ENCODE results near the gene MYO1E.

Gene MYO1E

GRCh38 chr15:59255680-59256336, 116.9 kb downstream of the MYO1E start:
- Histone ChIP-seq H3K36me3 (ENCODE audit: control insufficient read depth in 1 of 2, insufficient read depth in 2 of 2, low read length in 2 of 2) (no peaks in the 10 kb centered on the region), H3K27me3 (ENCODE audit: control insufficient read depth in 1 of 2, insufficient read depth in 2 of 2, low read length in 2 of 2) (no peaks in the 10 kb centered on the region), H3K4me1 (ENCODE audit: control insufficient read depth in 1 of 2, insufficient read depth in 2 of 2, low read length in 2 of 2) (peaks cover 14 to 31% of the 10 kb centered on the region in 2 donors), H3K9me3 (ENCODE audit: control insufficient read depth in 1 of 2, low read length in 2 of 2) (no peaks in the 10 kb centered on the region), H3K27ac (ENCODE audit: low read depth, low read length) (peak overlapping the region; percentile 50), H3K9ac (ENCODE audit: low read depth in 1 of 2, low read length in 2 of 2) (no peak overlapping the region), H3K4me3 (ENCODE audit: low read depth in 1 of 2, low read length in 2 of 2) (no peak overlapping the region)

DNA sequence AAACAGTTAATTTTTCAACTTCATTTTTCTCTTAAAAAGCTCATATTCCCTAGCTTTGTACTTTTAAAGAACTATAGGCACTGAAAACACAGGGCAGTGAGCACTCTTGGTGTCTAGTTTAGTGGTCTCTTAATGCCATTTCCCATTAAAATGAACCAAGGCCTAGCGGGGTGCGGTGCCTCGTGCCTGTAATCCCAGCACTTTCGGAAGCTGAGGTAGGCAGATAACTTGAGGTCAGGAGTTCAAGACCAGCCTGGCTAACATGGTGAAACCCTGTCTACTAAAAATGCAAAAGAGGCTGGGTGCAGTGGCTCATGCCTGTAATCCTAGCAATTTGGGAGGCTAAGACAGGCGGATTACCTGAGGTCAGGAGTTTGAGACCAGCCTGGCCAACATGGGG, 120.5 kb downstream of the MYO1E start:
- H3K4me1 ChIP-seq (ENCODE audit: control insufficient read depth in 1 of 2, insufficient read depth in 2 of 2, low read length in 2 of 2), result peaks cover 13 to 36% of the 10 kb centered on the region in 2 donors
- no peaks in the 10 kb centered on the region for H3K9me3 ChIP-seq (ENCODE audit: control insufficient read depth in 1 of 2, low read length in 2 of 2)
- no peak overlapping the region for H3K27ac ChIP-seq (ENCODE audit: low read depth, low read length)
- H3K9ac ChIP-seq (ENCODE audit: low read depth in 1 of 2, low read length in 2 of 2), result no peak overlapping the region
- no peaks in the 10 kb centered on the region for H3K27me3 ChIP-seq (ENCODE audit: control insufficient read depth in 1 of 2, insufficient read depth in 2 of 2, low read length in 2 of 2)
- no peak overlapping the region for H3K4me3 ChIP-seq (ENCODE audit: low read depth in 1 of 2, low read length in 2 of 2)
- peaks cover 0 to 7% of the 10 kb centered on the region in 2 donors for H3K36me3 ChIP-seq (ENCODE audit: control insufficient read depth in 1 of 2, insufficient read depth in 2 of 2, low read length in 2 of 2)

DNA sequence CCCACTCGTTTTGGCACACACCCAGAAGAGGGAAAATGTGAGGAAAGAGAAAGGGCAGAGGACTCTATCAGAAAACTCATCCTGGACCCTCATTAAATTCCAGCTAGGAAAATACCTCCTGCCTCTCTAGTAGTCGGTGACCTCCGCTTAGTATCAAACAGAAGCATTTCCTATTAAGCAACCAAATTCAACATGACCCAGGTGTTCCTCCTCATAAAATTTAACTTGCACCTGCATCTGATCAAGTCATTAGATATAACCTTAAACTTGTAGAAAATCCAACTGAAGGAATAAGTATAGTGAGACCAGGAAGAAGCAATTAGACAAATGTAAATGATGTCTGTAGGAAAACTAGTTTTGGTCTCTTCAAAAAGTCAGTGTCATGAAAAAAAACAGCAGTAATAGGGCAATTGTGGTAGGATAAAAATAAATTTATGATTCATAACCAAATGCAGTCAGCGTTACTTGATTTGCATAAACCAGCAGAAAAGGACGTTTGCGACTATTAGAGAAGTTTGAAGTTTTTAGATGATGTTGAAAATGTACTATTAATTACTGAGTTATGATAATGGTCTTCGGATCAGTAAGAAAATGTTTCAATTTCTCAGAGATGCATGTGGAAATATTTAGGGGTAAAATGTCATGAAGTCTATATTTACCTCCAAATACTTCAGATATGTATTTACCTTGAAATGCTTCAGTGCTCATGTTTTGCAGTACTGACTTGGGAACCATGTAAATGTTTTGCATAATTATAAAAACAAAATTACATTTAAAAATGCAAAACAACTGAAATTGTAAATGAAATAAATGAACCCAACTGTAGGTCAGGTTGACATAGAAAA, 121.4 kb downstream of the MYO1E start:
- no peak overlapping the region for H3K9ac ChIP-seq (ENCODE audit: low read depth in 1 of 2, low read length in 2 of 2)
- H3K4me3 ChIP-seq (ENCODE audit: low read depth in 1 of 2, low read length in 2 of 2), result no peak overlapping the region
- no peak overlapping the region for H3K27ac ChIP-seq (ENCODE audit: low read depth, low read length)
- H3K4me1 ChIP-seq (ENCODE audit: control insufficient read depth in 1 of 2, insufficient read depth in 2 of 2, low read length in 2 of 2), result peaks cover 8 to 31% of the 10 kb centered on the region in 2 donors
- H3K36me3 ChIP-seq (ENCODE audit: control insufficient read depth in 1 of 2, insufficient read depth in 2 of 2, low read length in 2 of 2), result peaks cover 0 to 7% of the 10 kb centered on the region in 2 donors
- no peaks in the 10 kb centered on the region for H3K27me3 ChIP-seq (ENCODE audit: control insufficient read depth in 1 of 2, insufficient read depth in 2 of 2, low read length in 2 of 2)
- H3K9me3 ChIP-seq (ENCODE audit: control insufficient read depth in 1 of 2, low read length in 2 of 2), result no peaks in the 10 kb centered on the region

- Histone ChIP-seq H3K36me3 (ENCODE audit: control insufficient read depth in 1 of 2, insufficient read depth in 2 of 2, low read length in 2 of 2) (peaks cover 0 to 7% of the 10 kb centered on the region in 2 donors), H3K9me3 (ENCODE audit: control insufficient read depth in 1 of 2, low read length in 2 of 2) (no peaks in the 10 kb centered on the region), H3K9ac (ENCODE audit: low read depth in 1 of 2, low read length in 2 of 2) (no peak overlapping the region), H3K27ac (ENCODE audit: low read depth, low read length) (no peak overlapping the region), H3K4me1 (ENCODE audit: control insufficient read depth in 1 of 2, insufficient read depth in 2 of 2, low read length in 2 of 2) (peaks cover 4 to 26% of the 10 kb centered on the region in 2 donors), H3K4me3 (ENCODE audit: low read depth in 1 of 2, low read length in 2 of 2) (no peak overlapping the region), H3K27me3 (ENCODE audit: control insufficient read depth in 1 of 2, insufficient read depth in 2 of 2, low read length in 2 of 2) (no peaks in the 10 kb centered on the region)
Observed at GRCh38 chr15:59250249-59250648, 122.4 kb downstream of the MYO1E start.

DNA sequence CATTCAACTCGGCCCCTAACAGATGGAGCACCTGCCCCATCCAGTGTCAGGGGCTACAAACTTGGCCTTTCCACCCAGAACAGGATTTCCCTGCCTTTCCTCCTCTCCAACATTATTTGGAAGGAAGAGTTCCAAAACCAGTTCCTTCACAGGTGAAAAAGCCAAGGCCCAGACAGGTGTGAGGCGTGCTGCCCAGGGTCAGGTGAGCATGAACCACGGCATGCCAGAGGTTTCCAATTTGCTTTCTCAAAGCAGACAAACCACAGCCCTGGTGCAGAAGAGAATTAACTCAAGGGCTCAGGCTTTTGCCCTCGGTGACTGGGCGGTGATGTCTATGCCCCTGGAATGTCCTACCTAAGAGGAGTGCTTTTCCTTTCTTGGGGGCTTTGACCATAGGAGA, 122.9 kb downstream of the MYO1E start:
- Histone ChIP-seq H3K27me3 (ENCODE audit: control insufficient read depth in 1 of 2, insufficient read depth in 2 of 2, low read length in 2 of 2) (no peaks in the 10 kb centered on the region), H3K36me3 (ENCODE audit: control insufficient read depth in 1 of 2, insufficient read depth in 2 of 2, low read length in 2 of 2) (peaks cover 0 to 7% of the 10 kb centered on the region in 2 donors), H3K9me3 (ENCODE audit: control insufficient read depth in 1 of 2, low read length in 2 of 2) (no peaks in the 10 kb centered on the region), H3K4me3 (ENCODE audit: low read depth in 1 of 2, low read length in 2 of 2) (no peak overlapping the region), H3K4me1 (ENCODE audit: control insufficient read depth in 1 of 2, insufficient read depth in 2 of 2, low read length in 2 of 2) (peaks cover 4 to 27% of the 10 kb centered on the region in 2 donors), H3K9ac (ENCODE audit: low read depth in 1 of 2, low read length in 2 of 2) (no peak overlapping the region), H3K27ac (ENCODE audit: low read depth, low read length) (no peak overlapping the region)

DNA sequence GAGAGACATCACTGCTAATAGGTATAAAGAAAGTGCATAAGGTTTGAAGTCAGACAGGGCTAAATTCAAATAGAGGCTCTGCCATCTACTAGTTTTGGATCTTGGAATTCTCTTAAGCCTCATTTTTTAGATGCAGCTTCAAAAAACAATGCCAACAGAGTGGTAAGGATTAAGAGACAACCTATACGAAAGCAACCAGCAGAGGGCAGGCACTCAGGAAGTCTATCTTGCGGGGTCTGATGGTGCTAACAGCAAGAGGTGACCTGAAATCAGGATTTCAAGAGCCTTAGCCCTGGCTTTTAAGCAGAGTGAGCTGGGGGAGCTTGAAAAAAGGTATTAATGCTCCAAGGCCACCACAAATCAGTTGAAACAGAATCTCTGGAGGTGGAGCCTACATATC, 125.3 kb downstream of the MYO1E start:
- H3K4me1 ChIP-seq (ENCODE audit: control insufficient read depth in 1 of 2, insufficient read depth in 2 of 2, low read length in 2 of 2), result peaks cover 4 to 32% of the 10 kb centered on the region in 2 donors
- no peak overlapping the region for H3K4me3 ChIP-seq (ENCODE audit: low read depth in 1 of 2, low read length in 2 of 2)
- no peak overlapping the region for H3K27ac ChIP-seq (ENCODE audit: low read depth, low read length)
- no peaks in the 10 kb centered on the region for H3K9me3 ChIP-seq (ENCODE audit: control insufficient read depth in 1 of 2, low read length in 2 of 2)
- H3K9ac ChIP-seq (ENCODE audit: low read depth in 1 of 2, low read length in 2 of 2), result no peak overlapping the region
- H3K27me3 ChIP-seq (ENCODE audit: control insufficient read depth in 1 of 2, insufficient read depth in 2 of 2, low read length in 2 of 2), result no peaks in the 10 kb centered on the region
- H3K36me3 ChIP-seq (ENCODE audit: control insufficient read depth in 1 of 2, insufficient read depth in 2 of 2, low read length in 2 of 2), result peaks cover 0 to 7% of the 10 kb centered on the region in 2 donors

DNA sequence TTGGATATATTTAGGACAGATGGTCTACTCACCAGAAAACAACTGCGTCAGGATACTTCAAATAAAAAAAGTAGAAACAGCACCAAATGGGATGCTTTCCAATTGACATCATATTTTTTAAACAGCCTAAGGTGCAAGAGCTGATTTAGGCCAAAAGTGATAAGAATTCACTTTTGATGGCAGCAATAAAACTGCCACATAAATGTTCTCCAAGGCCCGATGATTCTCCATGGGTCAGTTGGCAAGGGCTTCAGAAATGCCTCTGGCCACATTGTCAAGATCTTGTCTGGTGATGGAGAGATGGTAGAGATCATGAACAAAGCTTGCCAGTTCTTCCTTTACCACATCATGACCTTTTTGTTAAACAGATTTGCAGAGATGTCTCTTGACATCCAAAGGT, 127.1 kb downstream of the MYO1E start:
- Histone ChIP-seq H3K27ac (ENCODE audit: low read depth, low read length) (no peak overlapping the region), H3K4me1 (ENCODE audit: control insufficient read depth in 1 of 2, insufficient read depth in 2 of 2, low read length in 2 of 2) (peaks cover 4 to 23% of the 10 kb centered on the region in 2 donors), H3K9me3 (ENCODE audit: control insufficient read depth in 1 of 2, low read length in 2 of 2) (no peaks in the 10 kb centered on the region), H3K9ac (ENCODE audit: low read depth in 1 of 2, low read length in 2 of 2) (no peak overlapping the region), H3K36me3 (ENCODE audit: control insufficient read depth in 1 of 2, insufficient read depth in 2 of 2, low read length in 2 of 2) (peaks cover 0 to 7% of the 10 kb centered on the region in 2 donors), H3K4me3 (ENCODE audit: low read depth in 1 of 2, low read length in 2 of 2) (no peak overlapping the region), H3K27me3 (ENCODE audit: control insufficient read depth in 1 of 2, insufficient read depth in 2 of 2, low read length in 2 of 2) (no peaks in the 10 kb centered on the region)

- peaks cover 4 to 12% of the 10 kb centered on the region in 2 donors for H3K4me1 ChIP-seq (ENCODE audit: control insufficient read depth in 1 of 2, insufficient read depth in 2 of 2, low read length in 2 of 2)
- H3K36me3 ChIP-seq (ENCODE audit: control insufficient read depth in 1 of 2, insufficient read depth in 2 of 2, low read length in 2 of 2), result no peaks in the 10 kb centered on the region
- H3K27ac ChIP-seq (ENCODE audit: low read depth, low read length), result no peak overlapping the region
- no peak overlapping the region for H3K9ac ChIP-seq (ENCODE audit: low read depth in 1 of 2, low read length in 2 of 2)
- H3K4me3 ChIP-seq (ENCODE audit: low read depth in 1 of 2, low read length in 2 of 2), result no peak overlapping the region
- no peaks in the 10 kb centered on the region for H3K27me3 ChIP-seq (ENCODE audit: control insufficient read depth in 1 of 2, insufficient read depth in 2 of 2, low read length in 2 of 2)
- no peaks in the 10 kb centered on the region for H3K9me3 ChIP-seq (ENCODE audit: control insufficient read depth in 1 of 2, low read length in 2 of 2)
Observed at GRCh38 chr15:59244337-59244736, 128.3 kb downstream of the MYO1E start.

DNA sequence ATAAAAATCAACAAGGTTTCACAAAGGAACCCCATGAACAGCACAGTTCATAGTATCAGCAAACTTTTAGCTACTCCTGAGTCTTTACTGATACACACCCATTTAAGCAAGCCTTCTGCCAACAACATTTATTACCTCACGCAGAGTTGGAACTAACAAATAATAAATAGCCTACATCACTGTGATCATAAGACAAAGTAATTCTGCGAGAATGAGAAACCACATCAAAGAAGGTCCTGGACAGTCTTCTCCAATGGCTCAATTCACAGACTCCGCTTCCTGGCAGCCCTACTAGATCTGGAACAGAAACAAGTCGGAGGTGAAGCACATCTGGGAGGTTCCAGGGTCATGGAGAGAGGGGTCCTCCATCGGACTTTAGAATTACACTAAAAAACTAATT, 129.0 kb downstream of the MYO1E start:
- H3K27ac ChIP-seq (ENCODE audit: low read depth, low read length), result no peak overlapping the region
- H3K36me3 ChIP-seq (ENCODE audit: control insufficient read depth in 1 of 2, insufficient read depth in 2 of 2, low read length in 2 of 2), result no peaks in the 10 kb centered on the region
- no peaks in the 10 kb centered on the region for H3K27me3 ChIP-seq (ENCODE audit: control insufficient read depth in 1 of 2, insufficient read depth in 2 of 2, low read length in 2 of 2)
- H3K4me3 ChIP-seq (ENCODE audit: low read depth in 1 of 2, low read length in 2 of 2), result no peak overlapping the region
- peaks cover 4 to 12% of the 10 kb centered on the region in 2 donors for H3K4me1 ChIP-seq (ENCODE audit: control insufficient read depth in 1 of 2, insufficient read depth in 2 of 2, low read length in 2 of 2)
- no peaks in the 10 kb centered on the region for H3K9me3 ChIP-seq (ENCODE audit: control insufficient read depth in 1 of 2, low read length in 2 of 2)
- no peak overlapping the region for H3K9ac ChIP-seq (ENCODE audit: low read depth in 1 of 2, low read length in 2 of 2)

GRCh38 chr15:59242649-59243048, 130.0 kb downstream of the MYO1E start:
- no peaks in the 10 kb centered on the region for H3K36me3 ChIP-seq (ENCODE audit: control insufficient read depth in 1 of 2, insufficient read depth in 2 of 2, low read length in 2 of 2)
- H3K27me3 ChIP-seq (ENCODE audit: control insufficient read depth in 1 of 2, insufficient read depth in 2 of 2, low read length in 2 of 2), result no peaks in the 10 kb centered on the region
- no peaks in the 10 kb centered on the region for H3K9me3 ChIP-seq (ENCODE audit: control insufficient read depth in 1 of 2, low read length in 2 of 2)
- H3K9ac ChIP-seq (ENCODE audit: low read depth in 1 of 2, low read length in 2 of 2), result no peak overlapping the region
- H3K4me3 ChIP-seq (ENCODE audit: low read depth in 1 of 2, low read length in 2 of 2), result no peak overlapping the region
- H3K27ac ChIP-seq (ENCODE audit: low read depth, low read length), result no peak overlapping the region
- peaks cover 2 to 11% of the 10 kb centered on the region in 2 donors for H3K4me1 ChIP-seq (ENCODE audit: control insufficient read depth in 1 of 2, insufficient read depth in 2 of 2, low read length in 2 of 2)

Measured in duodenal mucosa (tissue), 2 donors.